HG03108 (cell line): Measurements from ENCODE around the gene DPEP2.

Source experiments
- ATAC-seq: cut with Tn5 transposase; IDR thresholded peaks from one replicate; pipeline ENCODE4 v1.9.1; 2021; ENCODE audit warnings: moderate library complexity; ENCODE audit not compliant: unreplicated experiment

The DPEP2 gene

GRCh38 chr16:67957622-67958021, 41.7 kb downstream of the DPEP2 start:
- no peak for ATAC-seq

GRCh38 chr16:67954421-67955196, 44.7 kb downstream of the DPEP2 start:
- no peak for ATAC-seq

- ATAC-seq: no peak
Observed at GRCh38 chr16:67953641-67954375, 45.5 kb downstream of the DPEP2 start.

GRCh38 chr16:67951485-67951884, 47.8 kb downstream of the DPEP2 start:
- ATAC-seq: no peak

- ATAC-seq: no peak
Observed at GRCh38 chr16:67950335-67950843, 48.9 kb downstream of the DPEP2 start.

GRCh38 chr16:67949645-67950044, 49.6 kb downstream of the DPEP2 start:
- ATAC-seq: no peak

- ATAC-seq: no peak
Observed at GRCh38 chr16:67948015-67948414, 51.3 kb downstream of the DPEP2 start.

- no peak for ATAC-seq
Observed at GRCh38 chr16:67946966-67947558, 52.2 kb downstream of the DPEP2 start.

- no peak for ATAC-seq
Observed at GRCh38 chr16:67946128-67946569, 53.1 kb downstream of the DPEP2 start.

- ATAC-seq: no peak
Observed at GRCh38 chr16:67945392-67945933, 53.8 kb downstream of the DPEP2 start.

- no peak for ATAC-seq
Observed at GRCh38 chr16:67944690-67945391, 54.4 kb downstream of the DPEP2 start.

- ATAC-seq: no peak
Observed at GRCh38 chr16:67943619-67944504, 55.4 kb downstream of the DPEP2 start, which contains the start of gene LCAT. TSS of gene LCAT (minus strand) at chr16:67944120. CDS start at chr16:67944101, 19 bp downstream.

- no peak for ATAC-seq
Observed at GRCh38 chr16:67943256-67943618, 56.0 kb downstream of the DPEP2 start.

- no peak for ATAC-seq
Observed at GRCh38 chr16:67942510-67943255, 56.6 kb downstream of the DPEP2 start.

- ATAC-seq: peak; percentile 53
Observed at GRCh38 chr16:67942200-67942509, 57.1 kb downstream of the DPEP2 start.

GRCh38 chr16:67941469-67942199, 57.6 kb downstream of the DPEP2 start:
- no peak for ATAC-seq

- no peak for ATAC-seq
Observed at GRCh38 chr16:67940446-67941089, 58.7 kb downstream of the DPEP2 start.
